ENCODE measurements around the gene NFX1.

NFX1 gene

GRCh38 chr9:33285502-33285901 is 4.8 kb upstream of the NFX1 start:
- no peak for TF ChIP-seq CTCF (IDR thresholded peaks at IDR 0.05)
- peaks cover 36% of the 10 kb centered on the region for H3K36me3 ChIP-seq
- H3K27ac ChIP-seq = no peak overlapping the region
- H3K4me1 ChIP-seq (ENCODE audit: control insufficient read depth in 1 of 2, insufficient read depth in 1 of 2, low read depth in 1 of 2, low read length in 1 of 2) = peaks cover 17 to 21% of the 10 kb centered on the region in 2 experiments
- H3K9me3 ChIP-seq = no peaks in the 10 kb centered on the region
- H3K4me3 ChIP-seq (ENCODE audit: low read depth in 1 of 2, low read length in 1 of 2) = no peak overlapping the region
- H3K27me3 ChIP-seq = no peaks in the 10 kb centered on the region

- peak; percentile 45 for TF ChIP-seq CTCF (IDR thresholded peaks at IDR 0.05)
- peak overlapping the region; percentile 96 for H3K27ac ChIP-seq
- H3K9me3 ChIP-seq = no peaks in the 10 kb centered on the region
- peaks cover 20% of the 10 kb centered on the region for H3K36me3 ChIP-seq
- no peak overlapping the region for H3K4me3 ChIP-seq (ENCODE audit: low read depth in 1 of 2, low read length in 1 of 2)
- peaks cover 28 to 30% of the 10 kb centered on the region in 2 experiments for H3K4me1 ChIP-seq (ENCODE audit: control insufficient read depth in 1 of 2, insufficient read depth in 1 of 2, low read depth in 1 of 2, low read length in 1 of 2)
- H3K27me3 ChIP-seq = no peaks in the 10 kb centered on the region
Observed at GRCh38 chr9:33287087-33287490, 3.2 kb upstream of the NFX1 start.

- no peak for TF ChIP-seq CTCF (IDR thresholded peaks at IDR 0.05)
- Histone ChIP-seq H3K27ac (peak overlapping the region; percentile 96), H3K27me3 (no peaks in the 10 kb centered on the region), H3K36me3 (peaks cover 9% of the 10 kb centered on the region), H3K4me1 (ENCODE audit: control insufficient read depth in 1 of 2, insufficient read depth in 1 of 2, low read depth in 1 of 2, low read length in 1 of 2) (peaks cover 28 to 30% of the 10 kb centered on the region in 2 experiments), H3K4me3 (ENCODE audit: low read depth in 1 of 2, low read length in 1 of 2) (no peak overlapping the region), H3K9me3 (no peaks in the 10 kb centered on the region)
Observed at GRCh38 chr9:33288235-33288634, 2.1 kb upstream of the NFX1 start.

GRCh38 chr9:33288828-33289483 is 1.4 kb upstream of the NFX1 start:
- no peaks in the 10 kb centered on the region for H3K9me3 ChIP-seq
- no peaks in the 10 kb centered on the region for H3K27me3 ChIP-seq
- no peak for TF ChIP-seq CTCF (IDR thresholded peaks at IDR 0.05)
- peaks cover 2% of the 10 kb centered on the region for H3K36me3 ChIP-seq
- peak overlapping the region; percentile 96 for H3K27ac ChIP-seq
- peak overlapping the region in 1 of 2 experiments; percentile 98 for H3K4me3 ChIP-seq (ENCODE audit: low read depth in 1 of 2, low read length in 1 of 2)
- peaks cover 28 to 30% of the 10 kb centered on the region in 2 experiments for H3K4me1 ChIP-seq (ENCODE audit: control insufficient read depth in 1 of 2, insufficient read depth in 1 of 2, low read depth in 1 of 2, low read length in 1 of 2)

GRCh38 chr9:33289496-33289895 is 820 bp upstream of the NFX1 start:
- Histone ChIP-seq H3K4me3 (ENCODE audit: low read depth in 1 of 2, low read length in 1 of 2) (peak overlapping the region; percentile 91 to 98), H3K4me1 (ENCODE audit: control insufficient read depth in 1 of 2, insufficient read depth in 1 of 2, low read depth in 1 of 2, low read length in 1 of 2) (peaks cover 28 to 30% of the 10 kb centered on the region in 2 experiments), H3K36me3 (no peaks in the 10 kb centered on the region), H3K9me3 (no peaks in the 10 kb centered on the region), H3K27ac (peak overlapping the region; percentile 96), H3K27me3 (no peaks in the 10 kb centered on the region)
- TF ChIP-seq CTCF (IDR thresholded peaks at IDR 0.05) = no peak
